CD4-positive, alpha-beta T cell treated with Interleukin-21 for 1 hour (primary cell): ENCODE results near the gene PYGB.

Experiments
- DNase-seq: peaks from one replicate; pipeline ENCODE4 v3.0.0-alpha.2; 2020

The PYGB gene

DNA sequence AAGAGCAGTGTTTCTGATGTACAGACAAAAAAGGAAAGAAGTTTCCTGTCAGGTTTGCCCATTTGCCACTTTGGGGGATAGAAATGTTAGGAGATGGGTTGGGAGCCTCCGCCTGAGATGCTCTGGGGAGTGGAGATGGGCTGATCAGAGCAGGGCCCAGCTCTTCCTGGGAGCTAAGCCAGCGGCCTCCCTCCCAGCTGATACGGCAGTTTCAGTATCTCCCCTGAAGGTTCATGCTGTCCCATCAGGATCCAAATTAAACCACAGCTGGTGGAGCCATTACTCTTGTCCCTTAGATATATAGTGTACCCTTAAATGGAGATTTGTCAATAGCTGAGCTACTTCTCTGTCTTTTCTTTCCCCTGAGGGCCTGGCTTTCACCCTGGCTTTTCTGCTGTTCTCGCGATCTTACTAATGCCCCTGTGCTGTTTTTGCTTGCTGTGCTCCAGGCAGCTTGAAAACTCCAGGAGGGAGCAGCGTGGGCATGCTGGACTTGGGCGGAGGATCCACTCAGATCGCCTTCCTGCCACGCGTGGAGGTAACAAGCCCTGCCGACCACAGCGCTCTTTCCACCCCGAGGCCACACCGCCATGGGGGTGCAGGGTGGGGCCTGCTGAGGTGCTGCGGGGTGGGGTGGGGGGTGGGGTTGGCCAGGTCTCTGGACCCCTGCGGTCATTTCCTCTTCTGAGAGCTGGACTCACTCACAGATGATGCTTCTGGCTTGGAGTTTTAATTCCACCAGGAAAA, 31.5 kb upstream of the PYGB start:
- no peak for DNase-seq

DNA sequence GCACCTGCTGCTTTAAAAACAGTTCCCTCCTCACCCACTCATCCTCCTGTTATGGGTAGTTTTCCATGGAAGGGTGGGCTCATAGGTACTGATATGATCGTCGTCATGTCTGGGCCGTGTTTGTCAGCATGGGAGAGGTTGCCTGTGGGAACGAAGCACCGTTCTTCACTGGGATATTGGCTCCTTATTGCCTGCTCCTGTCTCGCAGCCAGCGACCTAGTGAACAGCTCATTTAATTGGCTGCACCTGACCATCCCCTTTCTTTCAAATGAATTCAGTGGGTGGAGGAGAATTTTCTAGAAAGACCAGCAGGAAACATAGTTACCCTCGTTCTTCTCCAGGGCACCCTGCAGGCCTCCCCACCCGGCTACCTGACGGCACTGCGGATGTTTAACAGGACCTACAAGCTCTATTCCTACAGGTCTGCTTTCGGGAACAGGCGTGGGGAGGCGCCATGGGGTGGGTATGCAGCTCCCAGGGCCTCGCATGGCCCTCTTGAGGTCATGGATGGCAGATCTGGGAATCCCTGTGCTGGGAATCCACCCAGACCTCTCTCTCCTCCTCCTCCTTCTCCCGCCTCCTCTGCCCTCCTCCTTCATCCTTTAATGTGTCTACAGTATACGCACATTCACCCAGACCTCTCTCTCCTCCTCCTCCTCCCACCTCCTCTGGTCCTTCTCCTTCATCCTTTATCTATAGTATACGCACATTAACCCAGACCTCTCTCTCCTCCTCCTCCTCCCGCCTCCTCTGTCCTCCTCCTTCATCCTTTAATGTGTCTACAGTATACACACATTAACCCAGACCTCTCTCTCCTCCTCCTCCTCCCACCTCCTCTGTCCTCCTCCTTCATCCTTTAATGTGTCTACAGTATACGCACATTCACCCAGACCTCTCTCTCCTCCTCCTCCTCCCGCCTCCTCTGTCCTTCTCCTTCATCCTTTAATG, 30.4 kb upstream of the PYGB start:
- DNase-seq = no peak

DNA sequence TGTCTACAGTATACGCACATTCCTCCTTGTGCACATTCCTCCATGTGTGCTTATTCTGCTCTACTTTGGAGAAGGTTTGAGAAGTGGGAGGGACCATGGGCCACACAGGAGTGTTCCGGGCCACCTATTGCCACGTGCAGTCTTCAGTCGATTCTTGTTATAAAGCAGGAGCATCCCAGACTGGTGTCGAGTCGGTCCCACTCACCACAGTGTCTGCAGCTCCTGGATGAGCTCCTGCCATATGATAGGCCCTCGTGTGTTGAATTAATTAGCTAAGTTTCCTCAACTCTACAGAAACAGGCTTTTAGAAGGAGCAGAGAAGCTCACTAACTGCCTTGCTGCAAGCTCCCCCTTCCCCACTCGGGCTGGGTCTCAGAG, 29.8 kb upstream of the PYGB start:
- no peak for DNase-seq

DNA sequence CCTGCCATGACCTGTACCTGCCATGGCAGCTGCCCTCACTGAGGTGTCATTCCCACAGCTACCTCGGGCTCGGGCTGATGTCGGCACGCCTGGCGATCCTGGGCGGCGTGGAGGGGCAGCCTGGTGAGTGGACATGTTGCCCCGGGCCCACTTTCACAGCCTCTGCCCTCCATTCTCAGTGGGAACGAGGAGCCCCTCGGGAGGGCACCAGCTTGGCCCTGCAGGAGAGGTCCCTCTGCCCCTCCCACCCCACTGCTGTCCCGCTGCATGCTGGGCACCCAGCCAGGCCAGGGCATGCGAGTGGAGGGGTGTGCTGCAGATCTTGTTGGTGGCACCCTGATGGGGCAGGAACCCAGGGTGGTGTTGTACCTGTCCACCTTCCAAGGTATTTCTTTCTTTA, 29.4 kb upstream of the PYGB start:
- DNase-seq = no peak

DNA sequence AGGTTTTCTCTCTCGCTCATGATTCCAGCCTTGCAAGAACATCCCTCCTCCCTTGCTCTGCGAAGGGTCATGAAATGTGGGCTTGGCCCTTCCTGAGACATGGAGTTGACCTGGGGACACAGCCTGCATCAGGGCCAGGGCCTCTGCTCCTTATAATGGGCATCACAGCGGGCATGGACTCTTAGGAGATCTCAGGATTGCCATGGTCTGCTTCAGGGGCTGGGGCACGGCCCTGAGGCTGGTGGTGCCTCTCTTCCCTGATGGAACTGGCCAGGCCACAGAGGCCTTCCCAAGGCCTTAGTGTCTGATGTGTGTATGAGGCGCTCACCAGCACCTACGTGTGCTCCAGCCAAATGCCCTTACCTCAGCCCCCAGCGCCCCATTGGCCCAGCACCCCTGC, 28.5 kb upstream of the PYGB start:
- no peak for DNase-seq

DNA sequence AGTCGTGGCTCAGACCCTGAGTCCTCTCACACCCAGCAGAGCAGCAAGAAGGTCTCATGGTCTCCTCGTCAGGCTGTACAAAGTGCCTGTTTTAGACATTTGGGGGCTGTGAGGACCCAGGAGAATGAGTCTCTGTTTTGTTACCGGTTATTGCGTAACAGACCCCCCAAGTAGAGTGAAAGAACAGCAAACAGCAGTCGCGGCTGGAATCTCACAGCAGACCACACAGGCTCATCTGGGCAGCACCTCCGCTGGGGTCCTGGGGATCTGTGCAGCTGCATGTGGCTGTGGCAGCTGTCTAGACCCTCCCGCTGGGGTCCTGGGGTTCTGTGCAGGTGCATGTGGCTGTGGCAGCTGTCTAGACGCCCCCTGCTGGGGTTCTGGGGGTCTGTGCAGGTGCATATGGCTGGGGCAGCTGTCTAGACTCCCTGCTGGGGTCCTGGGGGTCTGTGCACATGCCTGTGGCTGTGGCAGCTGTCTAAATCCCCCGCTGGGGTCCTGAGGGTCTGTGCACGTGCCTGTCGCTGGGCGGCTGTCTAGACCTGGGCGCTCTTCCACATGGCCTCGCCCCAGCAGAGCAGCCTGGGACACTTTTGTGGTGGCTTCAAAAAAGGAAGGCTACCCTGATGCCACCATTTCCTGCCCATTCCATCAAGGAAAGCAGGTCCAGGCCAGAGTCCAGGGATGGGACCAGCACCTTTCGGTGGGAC, 27.7 kb upstream of the PYGB start:
- no peak for DNase-seq

DNA sequence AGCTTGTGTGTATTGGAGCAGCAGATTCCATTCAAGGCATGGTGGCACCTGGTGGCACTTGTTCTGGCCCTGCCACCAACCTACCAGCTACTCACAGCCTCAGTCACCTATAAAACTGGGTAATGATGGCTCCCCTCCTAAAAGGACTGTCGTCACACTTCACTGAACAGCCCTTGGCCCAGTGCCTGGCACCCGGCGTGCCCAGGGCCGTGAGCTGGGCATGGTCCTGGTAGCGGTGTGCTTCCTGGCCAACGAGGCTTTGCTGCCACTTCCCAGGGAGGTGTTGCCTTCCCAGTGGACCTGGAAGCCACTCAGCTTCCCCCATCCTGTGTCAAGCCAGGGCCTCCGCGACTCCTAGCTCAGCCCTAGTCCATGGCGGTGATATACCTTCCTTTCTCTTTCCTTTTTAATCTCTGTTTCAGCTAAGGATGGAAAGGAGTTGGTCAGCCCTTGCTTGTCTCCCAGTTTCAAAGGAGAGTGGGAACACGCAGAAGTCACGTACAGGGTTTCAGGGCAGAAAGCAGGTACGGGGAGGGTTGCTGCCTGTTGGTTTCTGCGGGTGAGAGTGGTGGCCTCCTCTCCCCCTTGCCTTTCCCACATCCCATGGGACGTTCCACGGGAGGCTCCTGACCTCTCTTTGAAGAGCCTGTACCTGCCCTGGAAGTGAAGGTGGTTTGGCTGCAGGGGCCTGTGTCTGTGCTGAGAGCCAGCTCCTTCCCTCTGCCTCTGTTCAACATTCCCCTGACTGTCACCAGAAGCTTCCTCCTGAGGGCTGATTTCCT, 26.9 kb upstream of the PYGB start:
- DNase-seq = no peak

DNA sequence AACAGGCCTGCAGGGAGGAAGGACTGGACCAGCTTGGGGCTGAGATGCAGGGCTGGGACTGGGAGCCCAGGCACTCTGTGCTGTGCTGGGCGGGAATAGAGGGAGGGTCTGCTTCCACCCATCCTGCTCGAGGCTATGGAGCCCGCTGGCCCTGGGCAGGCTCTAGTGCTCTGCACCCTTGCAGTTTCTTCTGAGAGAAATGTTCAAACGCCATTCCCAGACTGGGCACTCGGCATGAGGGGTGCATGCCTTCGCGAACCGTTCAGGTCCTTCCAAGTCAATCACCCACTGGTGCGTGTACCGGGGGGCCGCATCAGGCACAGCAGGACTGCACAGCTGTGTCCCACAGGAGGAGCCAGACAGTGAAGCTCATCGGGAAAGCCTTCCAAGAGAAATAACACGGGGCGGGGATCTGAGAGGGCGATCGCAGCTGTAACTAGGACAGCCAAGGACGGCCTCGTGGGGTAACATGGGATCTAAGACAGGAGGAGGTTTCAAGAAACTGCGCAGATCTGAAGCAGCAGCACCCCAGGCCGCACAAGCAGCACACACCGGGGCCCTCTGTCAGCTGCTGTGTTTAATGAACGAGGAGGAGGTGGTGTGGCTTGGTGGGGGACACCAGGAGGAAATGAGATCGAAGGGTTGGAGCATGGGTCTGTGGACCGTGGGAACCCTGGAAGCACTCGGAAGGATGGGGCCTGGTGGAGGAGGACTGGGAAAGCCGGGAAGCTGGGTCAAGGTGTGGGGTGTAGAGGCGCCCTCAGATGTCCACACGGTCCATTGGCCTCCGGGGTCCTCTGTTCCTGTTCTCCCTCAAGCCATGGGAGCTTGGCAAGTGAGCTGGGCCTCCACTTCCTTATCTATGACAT, 26.1 kb upstream of the PYGB start:
- no peak for DNase-seq

DNA sequence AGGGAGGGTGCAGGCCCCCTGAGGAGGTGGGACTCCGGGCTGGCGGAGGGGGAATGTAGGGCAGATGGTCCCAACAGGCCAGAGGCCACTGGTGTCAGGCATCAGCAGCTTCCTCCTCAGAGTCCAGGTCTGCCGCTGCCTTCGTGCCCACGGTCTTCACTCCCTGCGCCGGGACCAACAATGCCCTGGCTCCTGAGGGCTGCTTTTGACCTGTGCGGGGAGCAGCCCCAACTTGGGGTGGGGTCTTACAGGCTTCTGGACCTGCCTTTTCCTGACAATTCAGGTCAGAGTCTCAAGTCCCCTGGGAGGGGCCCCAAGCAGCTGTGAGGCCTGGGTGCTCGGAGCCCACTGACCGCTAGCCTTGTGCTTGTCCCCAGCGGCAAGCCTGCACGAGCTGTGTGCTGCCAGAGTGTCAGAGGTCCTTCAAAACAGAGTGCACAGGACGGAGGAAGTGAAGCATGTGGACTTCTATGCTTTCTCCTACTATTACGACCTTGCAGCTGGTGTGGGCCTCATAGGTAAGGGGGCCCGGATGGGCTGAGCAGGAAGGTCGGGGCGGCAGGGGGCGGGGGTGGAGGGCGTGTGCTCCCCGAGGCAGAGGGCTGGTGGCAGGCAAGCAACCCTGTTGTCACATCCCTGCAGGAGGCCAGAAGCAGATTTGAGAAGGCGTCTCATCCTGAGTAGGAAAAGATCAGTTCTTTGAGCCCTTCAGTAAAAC, 25.3 kb upstream of the PYGB start:
- DNase-seq = no peak

DNA sequence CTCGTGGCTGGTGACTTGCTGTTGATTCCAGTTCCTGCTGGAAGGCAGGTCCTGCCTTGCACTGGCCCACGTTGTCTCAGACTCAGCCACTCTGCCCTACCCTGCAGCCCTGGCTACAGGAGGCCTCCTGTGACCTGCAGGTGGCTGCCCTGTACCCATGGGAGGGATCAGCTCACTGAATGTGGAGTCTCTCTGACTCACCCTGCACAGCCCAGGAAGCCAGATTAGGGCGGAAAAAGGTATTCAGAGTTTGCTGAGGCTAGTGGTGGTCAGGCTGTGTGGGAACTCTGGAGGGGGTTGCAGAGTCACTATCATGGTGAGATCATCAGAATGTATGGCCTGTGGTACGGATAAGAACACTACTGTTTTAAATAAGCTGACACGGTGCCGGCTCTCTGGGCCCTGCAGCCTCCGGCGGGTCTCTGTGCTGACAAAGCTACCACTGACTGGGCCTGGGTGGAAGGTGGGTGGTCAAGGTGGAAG, 24.7 kb upstream of the PYGB start:
- no peak for DNase-seq

DNA sequence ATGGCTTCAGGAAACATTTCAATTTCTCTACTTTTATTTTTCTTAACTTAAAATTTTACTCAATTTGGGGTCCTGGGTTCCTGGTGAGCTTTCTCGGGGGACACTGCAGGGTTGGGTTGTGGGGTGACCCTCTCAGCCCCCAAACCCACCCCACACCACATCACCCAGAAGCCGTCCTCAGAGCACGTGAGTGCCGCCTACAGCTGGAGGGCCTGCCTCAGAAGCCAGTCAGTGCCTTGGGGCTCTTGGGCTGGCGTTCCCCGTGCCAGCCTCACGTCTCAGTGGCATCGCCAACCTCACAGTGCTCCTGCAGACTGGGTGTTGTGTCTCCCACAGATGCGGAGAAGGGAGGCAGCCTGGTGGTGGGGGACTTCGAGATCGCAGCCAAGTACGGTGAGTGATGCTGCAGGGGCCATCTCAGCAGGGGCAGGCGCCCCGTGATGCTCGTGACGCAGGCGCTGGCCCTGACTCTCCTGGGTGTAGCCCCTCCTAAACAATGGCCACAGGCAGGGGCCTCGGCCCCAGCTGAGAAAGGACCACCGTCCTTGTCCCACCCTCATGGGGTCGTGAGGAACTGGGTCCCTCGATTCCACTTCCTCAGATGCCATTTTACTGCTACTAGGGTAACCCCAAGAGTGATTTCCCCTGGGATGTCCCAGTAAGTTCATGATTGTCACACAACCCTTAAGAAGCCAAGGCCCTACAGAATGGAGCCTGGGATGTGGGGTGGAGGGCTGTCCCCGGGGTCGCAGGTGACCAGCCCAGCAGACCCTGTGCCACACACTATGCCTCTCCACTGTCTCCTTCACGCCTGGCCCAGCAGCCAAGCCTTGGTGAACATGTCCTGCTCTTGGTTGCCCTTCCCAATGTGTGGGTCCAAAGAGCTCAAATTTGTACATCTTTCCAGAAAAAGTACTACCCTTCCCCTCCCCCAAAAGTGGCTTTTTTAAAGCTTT, 23.8 kb upstream of the PYGB start:
- no peak for DNase-seq

DNA sequence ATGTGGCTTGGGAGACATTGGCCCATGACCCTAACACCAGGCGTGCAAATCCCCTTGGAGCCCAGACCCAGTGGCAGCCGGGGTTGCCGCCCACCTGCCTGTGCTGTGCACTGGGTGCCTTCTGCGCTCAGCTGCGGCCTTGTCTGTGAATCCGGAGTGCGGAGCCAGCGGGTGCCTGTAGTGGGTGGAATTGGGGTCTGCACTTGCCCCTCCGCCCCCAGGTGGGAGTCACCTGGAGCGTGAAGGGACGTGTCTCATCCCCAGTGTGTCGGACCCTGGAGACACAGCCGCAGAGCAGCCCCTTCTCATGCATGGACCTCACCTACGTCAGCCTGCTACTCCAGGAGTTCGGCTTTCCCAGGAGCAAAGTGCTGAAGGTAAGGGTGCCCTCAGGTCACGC, 22.9 kb upstream of the PYGB start:
- DNase-seq = no peak

DNA sequence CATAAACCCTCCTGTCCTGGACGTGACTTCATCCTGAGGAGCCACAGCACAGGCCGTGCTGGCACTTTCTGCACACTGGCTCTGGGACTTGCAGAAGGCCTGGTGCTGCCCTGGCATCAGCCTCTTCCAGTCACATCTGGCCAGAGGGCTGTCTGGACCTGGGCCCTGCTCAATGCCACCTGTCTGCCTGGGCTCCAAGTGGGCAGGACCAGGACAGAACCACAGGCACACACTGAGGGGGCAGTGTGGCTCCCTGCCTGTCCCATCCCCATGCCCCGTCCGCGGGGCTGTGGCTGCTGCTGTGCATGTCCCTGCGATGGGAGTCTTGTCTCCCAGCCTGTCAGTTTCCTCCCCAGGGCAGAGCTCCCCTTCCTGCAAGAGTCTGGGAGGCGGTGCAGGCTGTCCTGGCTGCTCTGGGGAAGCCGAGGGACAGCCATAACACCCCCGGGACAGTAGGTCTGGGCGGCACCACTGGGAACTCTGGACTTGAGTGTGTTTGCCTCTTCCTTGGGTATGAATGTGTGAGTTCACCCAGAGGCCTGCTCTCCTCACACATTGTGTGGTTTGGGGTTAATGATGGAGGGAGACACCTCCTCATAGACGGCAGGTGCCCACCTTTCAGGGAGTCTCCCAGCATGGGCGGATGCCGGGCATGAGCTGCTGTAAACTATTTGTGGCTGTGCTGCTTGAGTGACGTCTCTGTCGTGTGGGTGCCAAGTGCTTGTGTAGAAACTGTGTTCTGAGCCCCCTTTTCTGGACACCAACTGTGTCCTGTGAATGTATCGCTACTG, 22.0 kb upstream of the PYGB start:
- DNase-seq = no peak

DNA sequence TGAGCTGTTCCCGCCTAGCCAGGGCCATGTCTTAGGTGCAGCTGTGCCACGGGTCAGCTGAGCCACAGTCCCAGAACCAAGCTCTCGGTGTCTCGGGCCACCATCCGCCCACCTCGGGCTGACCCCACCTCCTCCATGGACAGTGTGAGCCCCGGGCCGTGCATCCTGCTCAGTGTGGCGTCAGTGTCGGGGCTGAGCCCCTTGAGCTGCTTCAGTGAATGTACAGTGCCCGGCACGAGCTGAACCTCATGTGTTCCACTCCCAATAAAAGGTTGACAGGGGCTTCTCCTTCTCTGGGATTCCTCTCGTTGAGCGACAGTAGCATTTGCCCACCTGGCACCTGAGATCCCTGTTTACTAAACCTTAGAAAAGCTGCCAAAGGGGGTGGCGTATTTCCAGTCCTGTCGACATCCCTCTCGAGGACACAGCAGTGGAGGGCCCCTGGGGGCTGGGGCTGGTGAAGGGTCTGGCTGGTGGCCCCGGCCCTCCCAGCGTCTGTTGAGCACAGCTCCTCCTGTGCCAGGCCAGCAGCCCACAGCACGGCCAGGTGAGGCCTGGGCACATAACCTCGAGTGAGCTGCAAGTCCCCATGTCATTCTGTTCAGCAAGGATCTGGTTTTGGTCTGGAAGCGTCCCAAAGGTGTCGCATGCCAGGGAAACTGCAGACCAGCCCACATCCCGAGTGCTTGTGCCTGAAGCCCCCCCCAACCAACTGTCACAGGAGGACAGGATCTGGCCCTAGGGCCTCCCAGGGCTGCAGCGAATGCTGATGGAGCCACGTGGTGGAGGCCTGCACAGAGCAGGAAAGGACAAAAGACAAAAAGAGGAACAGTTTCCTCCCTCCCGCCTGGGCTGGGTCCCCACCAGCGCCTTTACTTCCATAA, 21.2 kb upstream of the PYGB start:
- DNase-seq = no peak

DNA sequence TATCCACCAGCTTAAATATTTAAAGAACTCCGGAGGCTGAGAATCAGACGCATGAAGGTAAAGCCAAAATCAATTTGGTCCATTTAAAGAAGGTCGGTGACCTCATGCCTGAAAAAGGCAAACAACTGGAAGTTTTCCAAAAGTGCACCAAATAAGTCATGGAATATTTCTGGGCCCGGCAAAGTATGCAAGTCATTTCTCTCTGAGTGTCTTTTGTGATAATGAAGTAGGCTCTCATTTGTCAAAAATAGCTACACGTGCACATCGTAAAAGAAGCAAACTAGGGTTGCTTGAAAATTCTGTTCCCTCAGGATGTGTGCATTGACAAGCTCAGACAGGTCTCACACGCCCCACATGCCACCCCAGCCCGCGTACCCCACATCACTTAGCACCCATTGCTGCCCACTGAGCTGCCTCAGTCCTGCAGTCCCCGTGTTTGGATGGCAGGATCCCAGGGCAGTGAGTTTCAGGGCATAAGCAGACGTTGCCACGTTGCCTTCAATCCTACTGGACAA, 20.5 kb upstream of the PYGB start:
- DNase-seq = no peak

DNA sequence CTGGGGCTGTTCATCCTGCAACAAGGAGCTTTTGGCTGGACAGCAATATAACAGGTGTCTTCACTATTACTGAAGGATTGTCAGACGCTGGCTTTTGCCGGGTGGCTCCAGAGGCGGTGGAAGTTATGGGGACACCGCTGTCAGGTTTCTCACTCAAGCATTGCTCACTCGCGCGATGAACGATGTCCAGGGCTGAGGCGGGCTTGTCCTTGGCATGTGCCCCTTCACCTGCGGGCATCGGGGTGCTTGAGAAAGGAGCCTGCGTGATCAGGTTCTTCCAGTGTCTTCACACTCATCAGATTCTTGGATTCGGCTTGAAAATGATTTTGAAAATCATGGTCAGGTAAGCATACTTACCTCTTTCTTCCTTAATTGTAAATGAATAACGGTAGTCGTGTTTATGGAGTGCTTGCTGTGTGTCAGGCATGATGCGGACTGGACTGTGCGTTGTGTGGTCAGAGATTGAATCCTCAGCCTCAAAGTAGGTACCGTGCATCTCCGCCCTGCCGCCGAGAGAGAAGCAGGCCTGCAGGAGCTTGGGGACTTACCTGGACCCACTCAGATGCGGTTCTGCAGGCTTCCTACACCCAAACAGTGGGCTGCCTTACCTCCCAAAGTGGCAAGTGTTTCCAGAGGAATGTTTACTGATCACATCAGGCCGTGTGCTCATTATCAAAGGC, 18.3 kb upstream of the PYGB start:
- no peak for DNase-seq
